Ishikawa (cell line): ENCODE data around the gene PLXNA2.

Experiments
- CEBPB ChIP-seq: IDR thresholded peaks from 2 replicates; pipeline ENCODE4 v1.6.1; 2012
- CREB1 ChIP-seq: IDR thresholded peaks from 2 replicates; pipeline ENCODE4 v1.6.1; 2012; ENCODE audit warnings: low read depth
- EGR1 ChIP-seq: IDR thresholded peaks from 2 replicates; pipeline ENCODE4 v1.6.1; 2012
- EP300 ChIP-seq: IDR thresholded peaks from 2 replicates; pipeline ENCODE4 v1.6.1; 2012; ENCODE audit warnings: borderline replicate concordance
- FOXM1 ChIP-seq: IDR thresholded peaks from 2 replicates; pipeline ENCODE4 v1.6.1; 2012; ENCODE audit warnings: low read depth, borderline replicate concordance
- NFIC ChIP-seq: IDR thresholded peaks from 2 replicates; pipeline ENCODE4 v1.6.1; 2012
- RAD21 ChIP-seq: IDR thresholded peaks from 2 replicates; pipeline ENCODE4 v1.6.1; 2012; ENCODE audit warnings: low read depth
- TAF1 ChIP-seq: IDR thresholded peaks from 2 replicates; pipeline ENCODE4 v1.6.1; 2012; ENCODE audit warnings: low read depth, mild to moderate bottlenecking
- TCF12 ChIP-seq: IDR thresholded peaks from 2 replicates; pipeline ENCODE4 v1.6.1; 2012; ENCODE audit warnings: low read depth
- TEAD4 ChIP-seq: IDR thresholded peaks from 2 replicates; pipeline ENCODE4 v1.6.1; 2012
- YY1 ChIP-seq: IDR thresholded peaks from 2 replicates; pipeline ENCODE4 v1.6.1; 2012; ENCODE audit warnings: low read depth
- ZBTB7A ChIP-seq: IDR thresholded peaks from 2 replicates; pipeline ENCODE4 v1.6.1; 2012; ENCODE audit warnings: low read depth
- TF ChIP-seq, protein P1 (sequence below): IDR thresholded peaks from 2 replicates; pipeline ENCODE4 v1.6.1; 2012
- TF ChIP-seq, protein P2 (sequence below): IDR thresholded peaks from 2 replicates; pipeline ENCODE4 v1.6.1; 2012; ENCODE audit warnings: low read depth, mild to moderate bottlenecking
- TF ChIP-seq, protein P3 (sequence below): IDR thresholded peaks from 2 replicates; pipeline ENCODE4 v1.6.1; 2012

The PLXNA2 gene

GRCh38 chr1:207985996-207986395 lies 258.2 kb downstream of the PLXNA2 start:
- TF ChIP-seq TEAD4 = no peak
- TF ChIP-seq YY1 = no peak
- TF ChIP-seq TAF1 = no peak
- TF ChIP-seq, protein P1, sequence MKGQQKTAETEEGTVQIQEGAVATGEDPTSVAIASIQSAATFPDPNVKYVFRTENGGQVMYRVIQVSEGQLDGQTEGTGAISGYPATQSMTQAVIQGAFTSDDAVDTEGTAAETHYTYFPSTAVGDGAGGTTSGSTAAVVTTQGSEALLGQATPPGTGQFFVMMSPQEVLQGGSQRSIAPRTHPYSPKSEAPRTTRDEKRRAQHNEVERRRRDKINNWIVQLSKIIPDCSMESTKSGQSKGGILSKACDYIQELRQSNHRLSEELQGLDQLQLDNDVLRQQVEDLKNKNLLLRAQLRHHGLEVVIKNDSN = no peak
- TF ChIP-seq EP300 = no peak
- TF ChIP-seq RAD21 = no peak
- TF ChIP-seq, protein P2, sequence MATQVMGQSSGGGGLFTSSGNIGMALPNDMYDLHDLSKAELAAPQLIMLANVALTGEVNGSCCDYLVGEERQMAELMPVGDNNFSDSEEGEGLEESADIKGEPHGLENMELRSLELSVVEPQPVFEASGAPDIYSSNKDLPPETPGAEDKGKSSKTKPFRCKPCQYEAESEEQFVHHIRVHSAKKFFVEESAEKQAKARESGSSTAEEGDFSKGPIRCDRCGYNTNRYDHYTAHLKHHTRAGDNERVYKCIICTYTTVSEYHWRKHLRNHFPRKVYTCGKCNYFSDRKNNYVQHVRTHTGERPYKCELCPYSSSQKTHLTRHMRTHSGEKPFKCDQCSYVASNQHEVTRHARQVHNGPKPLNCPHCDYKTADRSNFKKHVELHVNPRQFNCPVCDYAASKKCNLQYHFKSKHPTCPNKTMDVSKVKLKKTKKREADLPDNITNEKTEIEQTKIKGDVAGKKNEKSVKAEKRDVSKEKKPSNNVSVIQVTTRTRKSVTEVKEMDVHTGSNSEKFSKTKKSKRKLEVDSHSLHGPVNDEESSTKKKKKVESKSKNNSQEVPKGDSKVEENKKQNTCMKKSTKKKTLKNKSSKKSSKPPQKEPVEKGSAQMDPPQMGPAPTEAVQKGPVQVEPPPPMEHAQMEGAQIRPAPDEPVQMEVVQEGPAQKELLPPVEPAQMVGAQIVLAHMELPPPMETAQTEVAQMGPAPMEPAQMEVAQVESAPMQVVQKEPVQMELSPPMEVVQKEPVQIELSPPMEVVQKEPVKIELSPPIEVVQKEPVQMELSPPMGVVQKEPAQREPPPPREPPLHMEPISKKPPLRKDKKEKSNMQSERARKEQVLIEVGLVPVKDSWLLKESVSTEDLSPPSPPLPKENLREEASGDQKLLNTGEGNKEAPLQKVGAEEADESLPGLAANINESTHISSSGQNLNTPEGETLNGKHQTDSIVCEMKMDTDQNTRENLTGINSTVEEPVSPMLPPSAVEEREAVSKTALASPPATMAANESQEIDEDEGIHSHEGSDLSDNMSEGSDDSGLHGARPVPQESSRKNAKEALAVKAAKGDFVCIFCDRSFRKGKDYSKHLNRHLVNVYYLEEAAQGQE = no peak
- TF ChIP-seq EGR1 = no peak
- TF ChIP-seq TCF12 = no peak

DNA sequence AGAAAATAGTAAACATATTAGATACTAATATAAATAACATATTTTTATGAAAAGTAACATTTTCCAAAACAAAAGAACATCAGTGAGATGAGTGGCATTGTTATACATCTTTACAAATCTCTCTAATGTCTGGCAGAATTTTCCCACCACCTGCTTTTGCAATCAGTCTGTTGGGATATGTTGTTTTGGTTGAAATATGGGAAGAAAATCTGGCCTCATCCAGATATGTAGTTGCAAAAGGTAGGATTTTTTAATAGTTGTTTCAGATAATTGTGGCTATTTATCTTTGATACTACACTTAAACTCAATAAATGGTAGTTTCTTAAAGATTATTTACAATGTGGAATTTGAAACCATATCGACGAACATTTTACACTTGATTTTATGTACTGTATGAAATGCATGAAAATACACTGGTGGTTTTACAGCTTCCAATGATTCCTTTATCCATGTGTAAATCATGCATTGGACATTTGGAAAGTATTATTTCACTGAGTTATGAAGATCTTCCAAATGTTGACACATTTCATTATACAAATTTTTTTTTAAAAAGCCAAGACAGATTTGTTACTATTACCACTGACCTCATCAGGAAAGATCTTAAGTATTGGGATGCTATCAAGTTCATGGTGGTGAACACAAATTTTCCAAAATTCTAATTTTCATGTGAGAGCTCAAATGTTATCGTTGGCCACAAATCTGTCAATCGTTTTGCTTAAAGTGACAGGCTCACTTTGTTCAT lies 259.2 kb downstream of the PLXNA2 start:
- TF ChIP-seq, protein P1 = no peak
- no peak for TF ChIP-seq YY1
- no peak for TF ChIP-seq ZBTB7A
- TF ChIP-seq, protein P3, sequence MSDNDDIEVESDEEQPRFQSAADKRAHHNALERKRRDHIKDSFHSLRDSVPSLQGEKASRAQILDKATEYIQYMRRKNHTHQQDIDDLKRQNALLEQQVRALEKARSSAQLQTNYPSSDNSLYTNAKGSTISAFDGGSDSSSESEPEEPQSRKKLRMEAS = no peak
- no peak for TF ChIP-seq FOXM1
- no peak for TF ChIP-seq EP300
- TF ChIP-seq CEBPB = no peak
- TF ChIP-seq TEAD4 = no peak
- no peak for TF ChIP-seq CREB1
- TF ChIP-seq TAF1 = no peak
- TF ChIP-seq RAD21 = no peak
- TF ChIP-seq EGR1 = no peak
- TF ChIP-seq, protein P2 = no peak
- TF ChIP-seq TCF12 = no peak
- TF ChIP-seq NFIC = no peak

- TF ChIP-seq EGR1 (no peak), CREB1 (no peak), YY1 (no peak), FOXM1 (no peak), TCF12 (no peak), CEBPB (no peak), EP300 (no peak), TAF1 (no peak), TEAD4 (no peak), ZBTB7A (no peak), NFIC (no peak), RAD21 (no peak)
- TF ChIP-seq, protein P2 = no peak
- TF ChIP-seq, protein P1 = no peak
- TF ChIP-seq, protein P3 = no peak
Measured at GRCh38 chr1:207983044-207983635, 261.0 kb downstream of the PLXNA2 start.

- peak; percentile 54 for TF ChIP-seq RAD21
- TF ChIP-seq, protein P1 = no peak
Measured at GRCh38 chr1:207981976-207982375, 262.2 kb downstream of the PLXNA2 start.
